ENCODE results near the gene OR10A5. TPM values are rescaled to one million over a fixed set of nuclear protein-coding genes. Genes with fewer than 3 reads are reported as not detected.
"Not testable (repeated sequence)": the region's sequence is repeated elsewhere in the genome, so short reads cannot be mapped to it uniquely, and the experiment has no call there.

The OR10A5 gene
- total RNA-seq, 1 experiment from 2014 or later, result not detected

GRCh38 chr11:6875761-6876160, 30.3 kb downstream of the OR10A5 start:
- no peak for DNase-seq (ENCODE audit: low read depth)

GRCh38 chr11:6876325-6876724, 30.8 kb downstream of the OR10A5 start, which contains the start of gene OR10A4:
TSS of gene OR10A4 (plus strand) at chr11:6876625. CDS start at chr11:6876648, 23 bp downstream.
- DNase-seq (ENCODE audit: low read depth), result no peak

- DNase-seq (ENCODE audit: low read depth), result no peak
Measured at GRCh38 chr11:6876914-6877313, 31.4 kb downstream of the OR10A5 start.

- DNase-seq (ENCODE audit: low read depth), result no peak
Measured at GRCh38 chr11:6882751-6883150, 37.3 kb downstream of the OR10A5 start.

GRCh38 chr11:6887711-6888110, 42.2 kb downstream of the OR10A5 start:
- not testable (repeated sequence) for DNase-seq (ENCODE audit: low read depth)

GRCh38 chr11:6888830-6889229, 43.3 kb downstream of the OR10A5 start:
- no peak for DNase-seq (ENCODE audit: low read depth)

GRCh38 chr11:6889835-6890234, 44.4 kb downstream of the OR10A5 start:
- no peak for DNase-seq (ENCODE audit: low read depth)

GRCh38 chr11:6892400-6892799, 46.9 kb downstream of the OR10A5 start, which contains the start of gene OR2D2:
TSS of gene OR2D2 (minus strand) at chr11:6892500. CDS start at chr11:6892500, 0 bp downstream.
- DNase-seq (ENCODE audit: low read depth), result no peak

- no peak for DNase-seq (ENCODE audit: low read depth)
Measured at GRCh38 chr11:6894097-6894496, 48.6 kb downstream of the OR10A5 start.

- DNase-seq (ENCODE audit: low read depth), result no peak
Measured at GRCh38 chr11:6895010-6895409, 49.5 kb downstream of the OR10A5 start.

Other genes starting within 250 kb of the OR10A5 start
- gene RRP8, start 242.1 kb upstream of the OR10A5 start, total RNA-seq (2014; rRNA removed; shearing (Covaris generic)), result 40.8 and 44.9 TPM in 2 replicates
- 142 and 149 TPM in 2 replicates for gene ILK, start 241.9 kb upstream of the OR10A5 start, total RNA-seq (2014; rRNA removed; shearing (Covaris generic))
- gene TAF10, start 233.5 kb upstream of the OR10A5 start, total RNA-seq (2014; rRNA removed; shearing (Covaris generic)), result 228 and 254 TPM in 2 replicates
- gene TPP1, start 226.3 kb upstream of the OR10A5 start, total RNA-seq (2014; rRNA removed; shearing (Covaris generic)), result 10.7 and 31.2 TPM in 2 replicates
- 0.57 and 0.66 TPM in 2 replicates for gene DCHS1, start 189.9 kb upstream of the OR10A5 start, total RNA-seq (2014; rRNA removed; shearing (Covaris generic))
- 93.0 and 140 TPM in 2 replicates for gene MRPL17, start 162.3 kb upstream of the OR10A5 start, total RNA-seq (2014; rRNA removed; shearing (Covaris generic))
- not detected in 2 replicates for gene OR2AG2, start 73.7 kb upstream of the OR10A5 start, total RNA-seq (2014; rRNA removed; shearing (Covaris generic))
- not detected in 2 replicates for gene OR2AG1, start 62.7 kb upstream of the OR10A5 start, total RNA-seq (2014; rRNA removed; shearing (Covaris generic))
- not detected in 2 replicates for gene OR6A2, start 46.0 kb upstream of the OR10A5 start, total RNA-seq (2014; rRNA removed; shearing (Covaris generic))
- not detected in 2 replicates for gene OR10A2, start 17.4 kb downstream of the OR10A5 start, total RNA-seq (2014; rRNA removed; shearing (Covaris generic))
- gene OR10A4, start 30.9 kb downstream of the OR10A5 start, total RNA-seq (2014; rRNA removed; shearing (Covaris generic)), result not detected in 2 replicates
- not detected in 2 replicates for gene OR2D2, start 46.8 kb downstream of the OR10A5 start, total RNA-seq (2014; rRNA removed; shearing (Covaris generic))
- not detected in 2 replicates for gene OR2D3, start 75.3 kb downstream of the OR10A5 start, total RNA-seq (2014; rRNA removed; shearing (Covaris generic))
- not detected in 2 replicates for gene ZNF215, start 80.7 kb downstream of the OR10A5 start, total RNA-seq (2014; rRNA removed; shearing (Covaris generic))
- gene ZNF214, start 174.7 kb downstream of the OR10A5 start, total RNA-seq (2014; rRNA removed; shearing (Covaris generic)), result 0.03 TPM in 1 of 2 replicates, not detected in the other
- gene NLRP14, start 174.8 kb downstream of the OR10A5 start, total RNA-seq (2014; rRNA removed; shearing (Covaris generic)), result not detected in 2 replicates
- gene RBMXL2, start 243.3 kb downstream of the OR10A5 start, total RNA-seq (2014; rRNA removed; shearing (Covaris generic)), result not detected in 2 replicates